CD4-positive, alpha-beta T cell (primary cell): Measurements from ENCODE around the gene NAA10. TPM values are rescaled to one million over a fixed set of nuclear protein-coding genes. Genes with fewer than 3 reads are reported as not detected.

Experiments used
- ATAC-seq: fragments of 200-7000 bp; cut with Tn5 transposase; one replicate; pipeline ENCODE4 v1.10.0; 2022; ENCODE audit warnings: mild to moderate bottlenecking; ENCODE audit not compliant: poor library complexity
- CTCF ChIA-PET: fragments of 350-600 bp; sonication (Branson Sonifier 250); formaldehyde crosslinking; loops from one replicate; lab custom pipeline; 2021; ENCODE audit warnings: antibody characterized with exemption, inconsistent platforms; lab: Charles Lee
- POLR2A ChIA-PET: fragments of 350-600 bp; sonication (Branson Sonifier 250); formaldehyde crosslinking; loops from one replicate; lab custom pipeline; 2021; ENCODE audit warnings: antibody characterized with exemption, inconsistent platforms; lab: Charles Lee
- DNase-seq, 14 experiments: peaks; one replicate each; pipeline ENCODE4 v3.0.0-alpha.2; 2013 to 2020; ENCODE audit warnings: mixed read lengths in 2 of 14
- H3K27ac ChIP-seq, 2 donors: one replicate each; pipeline versions ENCODE4 v1.5.1 to v1.7.0; 2013; ENCODE audit warnings: low read length in 2 of 2, low read depth in 1 of 2, mild to moderate bottlenecking in 1 of 2
- H3K27me3 ChIP-seq, 2 experiments: 1 replicate in 1 of 2; 2 replicates in 1 of 2; pipeline versions ENCODE4 v1.6.1 to v1.7.0; 2013; ENCODE audit warnings: low read length in 2 of 2, control low read depth in 1 of 2, mild to moderate bottlenecking in 1 of 2, moderate library complexity in 1 of 2; ENCODE audit not compliant: insufficient read depth in 2 of 2, control insufficient read depth in 1 of 2
- H3K36me3 ChIP-seq: one replicate; pipeline ENCODE4 v1.6.1; 2013; ENCODE audit warnings: low read length, control low read depth; ENCODE audit not compliant: insufficient read depth
- H3K4me1 ChIP-seq: one replicate; pipeline ENCODE4 v1.6.1; 2013; ENCODE audit warnings: low read length, control low read depth; ENCODE audit not compliant: insufficient read depth
- H3K4me3 ChIP-seq: one replicate; pipeline ENCODE4 v1.5.1; 2013; ENCODE audit warnings: mild to moderate bottlenecking, low read length, moderate library complexity
- H3K9me3 ChIP-seq, 2 experiments: 1 replicate in 1 of 2; 2 replicates in 1 of 2; pipeline versions ENCODE4 v1.6.1 to v1.7.0; 2013; ENCODE audit warnings: low read length in 2 of 2, mild to moderate bottlenecking in 2 of 2, control low read depth in 1 of 2, moderate library complexity in 1 of 2; ENCODE audit not compliant: control insufficient read depth in 1 of 2, insufficient read depth in 1 of 2
- H3K27ac Mint-ChIP-seq: one replicate; pipeline ENCODE4 v1.8.0; 2020; ENCODE audit warnings: mixed read lengths
- H3K27me3 Mint-ChIP-seq: one replicate; pipeline ENCODE4 v1.8.0; 2021; ENCODE audit warnings: mixed read lengths
- H3K36me3 Mint-ChIP-seq: one replicate; pipeline ENCODE4 v1.8.0; 2021; ENCODE audit warnings: low read depth, mixed read lengths
- H3K4me1 Mint-ChIP-seq: one replicate; pipeline ENCODE4 v1.8.0; 2021; ENCODE audit warnings: low read depth, mixed read lengths
- H3K4me3 Mint-ChIP-seq: one replicate; pipeline ENCODE4 v1.8.0; 2020; ENCODE audit warnings: mild to moderate bottlenecking, mixed read lengths
- H3K9me3 Mint-ChIP-seq: one replicate; pipeline ENCODE4 v1.8.0; 2020; ENCODE audit warnings: mixed read lengths
- CTCF ChIP-seq: fragments of 200-600 bp; IDR thresholded peaks from one replicate; pipeline ENCODE4 v1.8.0; 2022; ENCODE audit warnings: antibody characterized with exemption, mild to moderate bottlenecking
- intact Hi-C, 2 experiments: fragments of 100-400 bp; cut with DNase I in 1 of 2; cut with micrococcal nuclease in 1 of 2; formaldehyde crosslinking; loops; one replicate each; pipeline versions ENCODE4 v1.15.1 to v1.9.0; 2023 to 2025; cut with DNase I, micrococcal nuclease
- total RNA-seq, 174 experiments: library from RNA in 2 of 174; stranded (reverse) in 2 of 174; gene quantifications; one replicate each; pipeline ENCODE4 v1.2.3 and lab custom pipeline; 2021 to 2026

NAA10 gene
- total RNA-seq, 2 experiments from 2014 or later = 41.5 to 42.0 TPM

GRCh38 chrX:153959649-153960048, 24.8 kb upstream of the NAA10 start:
- Mint-ChIP-seq H3K9me3 (no peaks in the 10 kb centered on the region), H3K27ac (no peak overlapping the region), H3K4me1 (no peaks in the 10 kb centered on the region), H3K27me3 (no peaks in the 10 kb centered on the region), H3K36me3 (peaks cover 49% of the 10 kb centered on the region), H3K4me3 (no peak overlapping the region)
- ATAC-seq (no peak), DNase-seq (no peak)
- no peak for TF ChIP-seq CTCF
- ChIA-PET POLR2A (no interaction called here), CTCF (no interaction called here)
- Histone ChIP-seq H3K36me3 (peaks cover 95% of the 10 kb centered on the region), H3K27me3 (no peaks in the 10 kb centered on the region), H3K9me3 (no peaks in the 10 kb centered on the region), H3K27ac (no peak overlapping the region), H3K4me3 (no peak overlapping the region), H3K4me1 (peaks cover 5% of the 10 kb centered on the region)
- intact Hi-C loops = no loop called here

GRCh38 chrX:153958605-153959004, 23.8 kb upstream of the NAA10 start:
- intact Hi-C loops = no loop called here
- H3K4me1 Mint-ChIP-seq = no peaks in the 10 kb centered on the region

GRCh38 chrX:153957224-153957623, 22.4 kb upstream of the NAA10 start:
- intact Hi-C loops = no loop called here
- Histone ChIP-seq H3K4me1 (peaks cover 9% of the 10 kb centered on the region), H3K9me3 (no peaks in the 10 kb centered on the region), H3K27ac (no peak overlapping the region), H3K36me3 (peaks cover 92% of the 10 kb centered on the region), H3K4me3 (no peak overlapping the region), H3K27me3 (no peaks in the 10 kb centered on the region)
- Mint-ChIP-seq H3K4me3 (no peak overlapping the region), H3K4me1 (peaks cover 4% of the 10 kb centered on the region), H3K27ac (no peak overlapping the region), H3K9me3 (no peaks in the 10 kb centered on the region), H3K36me3 (peaks cover 54% of the 10 kb centered on the region), H3K27me3 (no peaks in the 10 kb centered on the region)
- DNase-seq (no peak), ATAC-seq (no peak)
- no peak for TF ChIP-seq CTCF
- ChIA-PET POLR2A (no interaction called here), CTCF (interaction anchor here (0.8 to 1.5 kb wide), 2 partner anchors 10 to 24 kb away, joined by 3 read pairs; no protein-coding TSS in a partner anchor)

More at GRCh38 chrX:153958605-153959004, 23.8 kb upstream of the NAA10 start:
- Histone ChIP-seq H3K4me3 (no peak overlapping the region), H3K27ac (no peak overlapping the region), H3K36me3 (peaks cover 96% of the 10 kb centered on the region), H3K9me3 (no peaks in the 10 kb centered on the region), H3K4me1 (peaks cover 2% of the 10 kb centered on the region), H3K27me3 (no peaks in the 10 kb centered on the region)
- ChIA-PET CTCF (interaction anchor here (1.5 kb wide), 1 partner anchor 12 kb away, joined by 3 read pairs; no protein-coding TSS in a partner anchor), POLR2A (no interaction called here)
- TF ChIP-seq CTCF = no peak
- no peaks in the 10 kb centered on the region for H3K9me3 Mint-ChIP-seq
- ATAC-seq = no peak
- H3K4me3 Mint-ChIP-seq = no peak overlapping the region
- no peak overlapping the region for H3K27ac Mint-ChIP-seq
- H3K27me3 Mint-ChIP-seq = no peaks in the 10 kb centered on the region
- H3K36me3 Mint-ChIP-seq = peaks cover 55% of the 10 kb centered on the region
- no peak for DNase-seq
